Inferior parietal cortex (tissue), 1 donor: ENCODE data around the gene ZCCHC4.

ENCODE experiments used
- DNase-seq: peaks from one replicate; pipeline ENCODE4 v3.0.0-alpha.2; 2016; ENCODE audit errors: extremely low spot score

Gene ZCCHC4

GRCh38 chr4:25376754-25377571, 64.4 kb downstream of the ZCCHC4 start, which contains the start of gene ANAPC4:
ANAPC4 (plus strand) TSS chr4:25377263; CDS start chr4:25377428, 165 bp downstream.
- peak; percentile 75 for DNase-seq

GRCh38 chr4:25377572-25378436, 65.2 kb downstream of the ZCCHC4 start:
- no peak for DNase-seq

- no peak for DNase-seq
Measured at GRCh38 chr4:25378437-25378743, 65.8 kb downstream of the ZCCHC4 start.

GRCh38 chr4:25379591-25379990, 67.0 kb downstream of the ZCCHC4 start:
- no peak for DNase-seq

- DNase-seq = no peak
Measured at GRCh38 chr4:25383647-25384046, 71.1 kb downstream of the ZCCHC4 start.

GRCh38 chr4:25386926-25387325, 74.4 kb downstream of the ZCCHC4 start:
- DNase-seq = no peak

GRCh38 chr4:25397305-25397704, 84.7 kb downstream of the ZCCHC4 start:
- DNase-seq = no peak

- no peak for DNase-seq
Measured at GRCh38 chr4:25399510-25399909, 86.9 kb downstream of the ZCCHC4 start.

GRCh38 chr4:25401066-25401465, 88.5 kb downstream of the ZCCHC4 start:
- DNase-seq = no peak

- no peak for DNase-seq
Measured at GRCh38 chr4:25402521-25402920, 89.9 kb downstream of the ZCCHC4 start.

GRCh38 chr4:25403699-25404098, 91.1 kb downstream of the ZCCHC4 start:
- no peak for DNase-seq

GRCh38 chr4:25405453-25405852, 92.9 kb downstream of the ZCCHC4 start:
- no peak for DNase-seq

- DNase-seq = no peak
Measured at GRCh38 chr4:25406081-25406692, 93.6 kb downstream of the ZCCHC4 start.

- no peak for DNase-seq
Measured at GRCh38 chr4:25410820-25411529, 98.4 kb downstream of the ZCCHC4 start.

- DNase-seq = no peak
Measured at GRCh38 chr4:25413261-25413660, 100.7 kb downstream of the ZCCHC4 start.

- DNase-seq = no peak
Measured at GRCh38 chr4:25417014-25417413, 104.4 kb downstream of the ZCCHC4 start.
